HepG2 (cell line): ENCODE measurements around the gene FCHO1. TPM values are rescaled to one million over a fixed set of nuclear protein-coding genes. Genes with fewer than 3 reads are reported as not detected.
A peak's percentile ranks its signal among the peaks of the same experiment; 100 is the strongest.

ENCODE experiments used
- CEBPB ChIP-seq: IDR thresholded peaks from 2 replicates; pipeline ENCODE4 v1.6.1; 2011; ENCODE audit warnings: low read depth, low read length, improper control_type of control experiment, borderline replicate concordance
- CERS6 ChIP-seq: sonication (generic); formaldehyde crosslinking; IDR thresholded peaks from 2 replicates; pipeline ENCODE4 v1.5.0; 2020; ENCODE audit warnings: missing genetic modification reagents
- HDAC2 ChIP-seq: sonication (generic); formaldehyde crosslinking; IDR thresholded peaks from 2 replicates; pipeline ENCODE4 v1.4.0; 2020; ENCODE audit warnings: missing genetic modification reagents
- HOXA3 ChIP-seq: sonication (generic); formaldehyde crosslinking; IDR thresholded peaks from 2 replicates; pipeline ENCODE4 v1.5.0; 2020; ENCODE audit warnings: missing genetic modification reagents
- NFAT5 ChIP-seq: sonication (generic); formaldehyde crosslinking; IDR thresholded peaks from 2 replicates; pipeline ENCODE4 v1.4.0; 2020; ENCODE audit warnings: missing genetic modification reagents
- NFYB ChIP-seq: sonication (generic); formaldehyde crosslinking; IDR thresholded peaks from 2 replicates; pipeline ENCODE4 v1.4.0; 2020; ENCODE audit warnings: missing genetic modification reagents
- PBX2 ChIP-seq: IDR thresholded peaks from 2 replicates; pipeline ENCODE4 v1.6.1; 2016; ENCODE audit warnings: control low read depth
- PBX3 ChIP-seq: sonication (generic); formaldehyde crosslinking; IDR thresholded peaks from 2 replicates; pipeline ENCODE4 v1.8.1; 2023; ENCODE audit warnings: missing genetic modification reagents, inconsistent platforms, borderline replicate concordance
- RBM39 ChIP-seq: fragments of 200-400 bp; formaldehyde crosslinking; IDR thresholded peaks from one replicate; pipeline ENCODE4 v1.6.1; 2018; ENCODE audit warnings: antibody characterized with exemption, mild to moderate bottlenecking, low read depth, low read length; ENCODE audit not compliant: poor library complexity, severe bottlenecking
- SPEN ChIP-seq: sonication (generic); formaldehyde crosslinking; IDR thresholded peaks from 2 replicates; pipeline ENCODE4 v1.5.1; 2020; ENCODE audit warnings: low read depth, mild to moderate bottlenecking, missing genetic modification reagents
- ZBTB8A ChIP-seq: sonication (generic); formaldehyde crosslinking; IDR thresholded peaks from 2 replicates; pipeline ENCODE4 v1.4.0; 2020; ENCODE audit warnings: mild to moderate bottlenecking, low read depth, missing genetic modification reagents, borderline replicate concordance
- ZNF34 ChIP-seq: sonication (generic); formaldehyde crosslinking; IDR thresholded peaks from 2 replicates; pipeline ENCODE4 v1.4.0; 2020; ENCODE audit warnings: mild to moderate bottlenecking, missing genetic modification reagents, borderline replicate concordance
- ZNF451 ChIP-seq: sonication (generic); formaldehyde crosslinking; IDR thresholded peaks from 2 replicates; pipeline ENCODE4 v1.5.0; 2020; ENCODE audit warnings: mild to moderate bottlenecking, missing genetic modification reagents
- ZNF687 ChIP-seq: sonication (generic); formaldehyde crosslinking; IDR thresholded peaks from 2 replicates; pipeline ENCODE4 v1.5.1; 2020; ENCODE audit warnings: mild to moderate bottlenecking, missing genetic modification reagents, moderate library complexity
- ZNF75D ChIP-seq: sonication (generic); formaldehyde crosslinking; IDR thresholded peaks from 2 replicates; pipeline ENCODE4 v1.8.1; 2023; ENCODE audit warnings: missing genetic modification reagents, mild to moderate bottlenecking, borderline replicate concordance
- polyA plus RNA-seq, 8 experiments: library from polyadenylated mRNA; depleted of rRNA in 3 of 8; stranded (reverse) in 7 of 8; unstranded in 1 of 8; fragments of >200 nt; fragmentation: Illumina TruSeq in 4 of 8; extraction: Trizol in 4 of 8; gene quantifications; 2 replicates each; pipeline versions ENCODE4 v1.2.1 to v1.2.3, GENCODE V29; 2011 to 2016; ENCODE audit warnings: low read depth in 4 of 8, missing spikeins in 1 of 8, mixed read lengths in 1 of 8; ENCODE audit not compliant: insufficient read depth in 1 of 8
- total RNA-seq, 5 experiments: library from RNA; depleted of rRNA; stranded (reverse); fragments of >200 nt; fragmentation: Illumina TruSeq; extraction: Trizol; gene quantifications; 2 replicates each; pipeline ENCODE4 v1.2.3, GENCODE V29; 2016; ENCODE audit warnings: low read depth in 1 of 5

FCHO1 gene
- total and polyA plus RNA-seq, 2 of the 13 experiments (the other 11 are each of a cell fraction or from before 2014, with no cell fraction given) = 1.3 to 3.1 TPM

- no peak for TF ChIP-seq PBX3 (CRISPR knock-in tag)
- peak; percentile 89 for TF ChIP-seq ZNF687 (CRISPR knock-in tag)
- TF ChIP-seq HOXA3 (CRISPR knock-in tag) = peak; percentile 85
- TF ChIP-seq SPEN (CRISPR knock-in tag) = peak; percentile 72
- TF ChIP-seq NFAT5 (CRISPR knock-in tag) = no peak
- TF ChIP-seq ZBTB8A (CRISPR knock-in tag) = no peak
- no peak for TF ChIP-seq CERS6 (CRISPR knock-in tag)
- TF ChIP-seq RBM39 = no peak
- TF ChIP-seq ZNF451 (CRISPR knock-in tag) = no peak
- peak; percentile 61; the same call in 1 of the 2 replicates for TF ChIP-seq CEBPB
- no peak for TF ChIP-seq NFYB (CRISPR knock-in tag)
- peak; percentile 75 for TF ChIP-seq HDAC2
- no peak; the same call in 1 of the 2 replicates for TF ChIP-seq PBX2
- no peak for TF ChIP-seq ZNF75D
- no peak for TF ChIP-seq ZNF34 (CRISPR knock-in tag)
These were observed 13.9 kb downstream of the FCHO1 start (continued) for GRCh38 chr19:17765069-17765618.
